C4-2B (cell line): ENCODE data around the gene TRIM54.

Source experiments
- ZFX ChIP-seq: fragments of 450-650 bp; IDR thresholded peaks from 2 replicates; pipeline ENCODE4 v1.6.1; 2017
- TF ChIP-seq, protein P1 (sequence below): fragments of 450-650 bp; conservative IDR thresholded peaks from 2 replicates; pipeline ENCODE4 v1.5.1; 2017; ENCODE audit warnings: mild to moderate bottlenecking

DNA sequence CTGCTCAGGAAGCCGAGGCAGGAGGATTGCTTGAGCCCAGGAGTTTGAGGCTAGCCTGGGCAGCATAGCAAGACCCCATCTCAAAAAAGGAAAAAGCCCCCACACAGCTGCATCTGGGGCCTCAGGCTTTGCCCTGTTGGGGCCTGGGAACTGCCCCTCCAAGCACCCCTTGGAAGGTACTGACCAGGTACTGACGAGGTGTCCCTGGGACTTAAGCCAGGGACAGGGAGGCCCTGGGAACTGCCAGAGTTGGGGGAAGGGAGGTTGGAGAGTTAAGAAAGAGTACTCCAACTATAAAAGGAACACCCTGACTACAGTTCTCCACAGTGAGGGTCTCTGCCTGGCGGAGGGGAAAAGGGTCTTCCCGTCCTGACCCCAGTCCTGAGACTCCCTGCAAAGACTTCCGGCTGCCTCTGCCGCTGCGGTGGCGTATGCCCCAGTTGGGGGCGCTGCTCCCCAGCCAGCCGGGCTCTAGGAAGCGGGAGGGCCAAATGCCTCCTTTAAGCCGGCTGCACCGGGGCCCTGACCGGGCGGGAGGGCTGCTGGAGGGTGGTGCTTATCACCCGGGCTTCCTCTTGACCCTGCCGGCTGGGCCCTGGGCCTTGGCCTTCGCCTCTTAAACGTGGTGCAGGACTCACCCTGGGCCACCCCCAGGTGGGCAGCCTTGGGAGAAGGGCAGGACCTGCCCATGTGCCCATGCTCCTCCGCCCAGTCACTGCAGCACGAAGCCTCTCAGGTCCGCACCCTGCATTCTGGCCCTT is 32.2 kb upstream of the TRIM54 start:
- TF ChIP-seq, protein P1, sequence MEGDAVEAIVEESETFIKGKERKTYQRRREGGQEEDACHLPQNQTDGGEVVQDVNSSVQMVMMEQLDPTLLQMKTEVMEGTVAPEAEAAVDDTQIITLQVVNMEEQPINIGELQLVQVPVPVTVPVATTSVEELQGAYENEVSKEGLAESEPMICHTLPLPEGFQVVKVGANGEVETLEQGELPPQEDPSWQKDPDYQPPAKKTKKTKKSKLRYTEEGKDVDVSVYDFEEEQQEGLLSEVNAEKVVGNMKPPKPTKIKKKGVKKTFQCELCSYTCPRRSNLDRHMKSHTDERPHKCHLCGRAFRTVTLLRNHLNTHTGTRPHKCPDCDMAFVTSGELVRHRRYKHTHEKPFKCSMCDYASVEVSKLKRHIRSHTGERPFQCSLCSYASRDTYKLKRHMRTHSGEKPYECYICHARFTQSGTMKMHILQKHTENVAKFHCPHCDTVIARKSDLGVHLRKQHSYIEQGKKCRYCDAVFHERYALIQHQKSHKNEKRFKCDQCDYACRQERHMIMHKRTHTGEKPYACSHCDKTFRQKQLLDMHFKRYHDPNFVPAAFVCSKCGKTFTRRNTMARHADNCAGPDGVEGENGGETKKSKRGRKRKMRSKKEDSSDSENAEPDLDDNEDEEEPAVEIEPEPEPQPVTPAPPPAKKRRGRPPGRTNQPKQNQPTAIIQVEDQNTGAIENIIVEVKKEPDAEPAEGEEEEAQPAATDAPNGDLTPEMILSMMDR: no peak; the same call in 1 of the 2 replicates
- no peak for TF ChIP-seq ZFX
